ENCODE measurements around the gene SPATA13. TPM values are rescaled to one million over a fixed set of nuclear protein-coding genes. Genes with fewer than 3 reads are reported as not detected.

Gene SPATA13
- total RNA-seq, 1 experiment from 2014 or later: 21.4 TPM

- DNase-seq (ENCODE audit: low read depth, low spot score) (no peak), ATAC-seq (no peak)
- no peak overlapping the region for H2AFZ ChIP-seq (ENCODE audit: low read depth, low read length, poor library complexity, severe bottlenecking)
- TF ChIP-seq ELF1 (IDR thresholded peaks at IDR 0.05; ENCODE audit: borderline replicate concordance, low read depth) (no peak), CBX3 (IDR thresholded peaks at IDR 0.05; ENCODE audit: low read depth) (no peak), FOSL1 (IDR thresholded peaks at IDR 0.05; ENCODE audit: low read depth) (no peak), REST (IDR thresholded peaks at IDR 0.05; ENCODE audit: low read depth) (no peak), ZFX (IDR thresholded peaks at IDR 0.05) (no peak), POLR2A (IDR thresholded peaks at IDR 0.05; ENCODE audit: borderline replicate concordance, extremely low read depth, insufficient read depth, insufficient read length) (no peak), EZH2 (IDR thresholded peaks at IDR 0.05) (no peak), ZNF274 (IDR thresholded peaks at IDR 0.05; ENCODE audit: low read depth, low read length) (no peak), SIN3A (IDR thresholded peaks at IDR 0.05; ENCODE audit: low read depth) (no peak), YY1 (IDR thresholded peaks at IDR 0.05; ENCODE audit: extremely low read depth, insufficient replicate concordance, low read depth, low read length) (no peak)
- BruUV-seq (replicated peaks): no TSS peak
- H3K4me3 ChIP-seq (replicated peaks in 1 of 2; ENCODE audit: low read depth in 1 of 2, low read length in 2 of 2): no peak overlapping the region
- POLR2A ChIA-PET: no interaction called here
- intact Hi-C loops (cut with micrococcal nuclease): no loop called here
- H4K20me1 ChIP-seq (ENCODE audit: insufficient read depth): no peaks in the 10 kb centered on the region
- H3K9me3 ChIP-seq (ENCODE audit: control insufficient read depth in 1 of 2, insufficient read depth in 1 of 2, low read depth in 1 of 2, low read length in 2 of 2): no peaks in the 10 kb centered on the region
- H3K9ac ChIP-seq (ENCODE audit: low read length): no peak overlapping the region
- H3K27me3 ChIP-seq (ENCODE audit: insufficient read depth, low read length): no peaks in the 10 kb centered on the region
- H3K36me3 ChIP-seq (ENCODE audit: control insufficient read depth in 1 of 2, insufficient read depth in 2 of 2, low read length in 2 of 2): no peaks in the 10 kb centered on the region
- H3K4me2 ChIP-seq (ENCODE audit: low read length): no peak overlapping the region
- H3K27ac ChIP-seq (ENCODE audit: low read depth, low read length): no peak overlapping the region
- peaks cover 3 to 10% of the 10 kb centered on the region in 2 experiments; a peak in 2 of 4 replicates for H3K4me1 ChIP-seq (ENCODE audit: control insufficient read depth in 1 of 2, insufficient read depth in 2 of 2, low read length in 2 of 2)
- H3K79me2 ChIP-seq (ENCODE audit: insufficient read depth, low read length): no peaks in the 10 kb centered on the region
- CTCF ChIA-PET: no interaction called here
- RAD21 ChIA-PET (ENCODE audit: low non-redundant PET in 1 of 2, low total read pairs in 2 of 2, uncharacterized antibody in 2 of 2, unreplicated experiment in 2 of 2): no interaction called here
- H3K9me2 ChIP-seq (ENCODE audit: insufficient read depth): no peaks in the 10 kb centered on the region
These were observed 179.6 kb downstream of the SPATA13 start for GRCh38 chr13:24339937-24340607.

Data from HCT116 (cell line).